Endothelial cell of umbilical vein (primary cell): ENCODE data around the gene HDAC3. TPM values are rescaled to one million over a fixed set of nuclear protein-coding genes. Genes with fewer than 3 reads are reported as not detected.

ENCODE experiments used
- BruUV-seq: library from RNA; stranded (reverse); fragments of 400-500 nt; replicated peaks from 2 replicates; lab custom pipeline; 2021; lab: Mats Ljungman, UMichigan
- CTCF ChIA-PET: fragments of 300-600, 350-600 bp; sonication (Branson Sonifier 250); formaldehyde crosslinking; loops from one replicate; lab custom pipeline; 2021; ENCODE audit warnings: antibody characterized with exemption, inconsistent platforms; lab: Charles Lee
- POLR2A ChIA-PET: fragments of 300-600, 350-600 bp; sonication (Branson Sonifier 250); formaldehyde crosslinking; loops from one replicate; lab custom pipeline; 2021; ENCODE audit warnings: antibody characterized with exemption, inconsistent platforms; lab: Charles Lee
- DNase-seq: peaks from one replicate; pipeline ENCODE4 v3.0.0-alpha.2; 2011; ENCODE audit warnings: low read depth, low spot score
- FAIRE-seq: peaks from 2 replicates; lab custom pipeline; 2011; peaks lifted over from hg19 to GRCh38; lab: Jason Lieb, UNC
- H2AFZ ChIP-seq: 2 replicates; pipeline ENCODE4 v1.6.0; 2012; ENCODE audit warnings: low read depth, low read length, control low read depth, inconsistent platforms
- H3K27ac ChIP-seq: 2 replicates; pipeline ENCODE4 v1.5.1; 2011; ENCODE audit warnings: low read depth, mild to moderate bottlenecking, control low read depth, low read length, moderate library complexity; ENCODE audit not compliant: insufficient read depth
- H3K27me3 ChIP-seq, 2 experiments: 2 replicates each; pipeline versions ENCODE4 v1.6.0 to v1.6.1; 2011; ENCODE audit warnings: low read length in 2 of 2, mixed read lengths in 1 of 2; ENCODE audit not compliant: control insufficient read depth in 2 of 2, insufficient read depth in 2 of 2
- H3K36me3 ChIP-seq, 2 experiments: 2 replicates in 1 of 2; 3 replicates in 1 of 2; pipeline ENCODE4 v1.5.1; 2011; ENCODE audit warnings: low read length in 2 of 2, mild to moderate bottlenecking in 1 of 2, moderate library complexity in 1 of 2; ENCODE audit not compliant: control insufficient read depth in 2 of 2, insufficient read depth in 2 of 2; ENCODE audit errors: extremely low read depth in 1 of 2
- H3K4me1 ChIP-seq: 3 replicates; pipeline ENCODE4 v1.5.1; 2011; ENCODE audit warnings: mild to moderate bottlenecking, low read length; ENCODE audit not compliant: control insufficient read depth, insufficient read depth; ENCODE audit errors: extremely low read depth
- H3K4me2 ChIP-seq: 2 replicates; pipeline ENCODE4 v1.6.1; 2011; ENCODE audit warnings: low read length, control low read depth, mixed read lengths; ENCODE audit not compliant: insufficient read depth
- H3K4me3 ChIP-seq, 3 experiments: fragments of 200-600 bp in 1 of 3; sonication (generic), shearing (Covaris generic) in 1 of 3; replicated peaks in 1 of 3; 2 replicates each; pipeline ENCODE4 v1.5.1; 2011 to 2016; ENCODE audit warnings: control low read depth in 3 of 3, low read length in 3 of 3, mild to moderate bottlenecking in 2 of 3, inconsistent platforms in 1 of 3, low read depth in 1 of 3, moderate library complexity in 1 of 3; ENCODE audit not compliant: insufficient read depth in 1 of 3
- H3K79me2 ChIP-seq: 2 replicates; pipeline ENCODE4 v1.6.0; 2012; ENCODE audit warnings: low read length, inconsistent platforms; ENCODE audit not compliant: control insufficient read depth, insufficient read depth
- H3K9ac ChIP-seq: replicated peaks from 2 replicates; pipeline ENCODE3; 2011; ENCODE audit warnings: low read length, control low read depth; ENCODE audit not compliant: insufficient read depth; ENCODE audit errors: extremely low read depth
- H3K9me1 ChIP-seq: replicated peaks from 3 replicates; pipeline ENCODE4 v1.6.0; 2011; ENCODE audit warnings: mild to moderate bottlenecking, low read length; ENCODE audit not compliant: control insufficient read depth, insufficient read depth; ENCODE audit errors: extremely low read depth
- H3K9me3 ChIP-seq: replicated peaks from 2 replicates; pipeline ENCODE4 v1.5.1; 2012; ENCODE audit warnings: low read length, inconsistent platforms; ENCODE audit not compliant: control insufficient read depth, insufficient read depth
- H4K20me1 ChIP-seq: replicated peaks from 2 replicates; pipeline ENCODE3; 2011; ENCODE audit warnings: mild to moderate bottlenecking, low read length; ENCODE audit not compliant: control insufficient read depth, insufficient read depth; ENCODE audit errors: extremely low read depth
- EZH2 ChIP-seq: IDR thresholded peaks from 2 replicates; pipeline ENCODE4 v1.6.1; 2012; ENCODE audit warnings: borderline replicate concordance, low read depth, mild to moderate bottlenecking, moderate library complexity, low read length, inconsistent platforms; ENCODE audit not compliant: severe bottlenecking
- FOS ChIP-seq: IDR thresholded peaks from 2 replicates; pipeline ENCODE4 v1.6.1; 2011; ENCODE audit warnings: mild to moderate bottlenecking, low read length, moderate library complexity, borderline replicate concordance; ENCODE audit not compliant: insufficient read depth
- GATA2 ChIP-seq: IDR thresholded peaks from 2 replicates; pipeline ENCODE4 v1.7.0; 2011; ENCODE audit warnings: low read depth, mild to moderate bottlenecking, moderate library complexity, mixed read lengths, low read length; ENCODE audit not compliant: insufficient read length, insufficient read depth
- JUN ChIP-seq: IDR thresholded peaks from 2 replicates; pipeline ENCODE4 v1.6.1; 2011; ENCODE audit warnings: borderline replicate concordance, low read depth; ENCODE audit not compliant: insufficient read length, insufficient read depth
- MYC ChIP-seq: IDR thresholded peaks from one replicate; pipeline ENCODE4 v1.6.1; 2011; ENCODE audit warnings: mild to moderate bottlenecking, low read depth, low read length
- POLR2A ChIP-seq: IDR thresholded peaks from 2 replicates; pipeline ENCODE4 v1.6.1; 2012; ENCODE audit warnings: low read depth, mild to moderate bottlenecking, control low read depth, low read length
- POLR2AphosphoS5 ChIP-seq: IDR thresholded peaks from 2 replicates; pipeline ENCODE4 v1.6.1; 2012; ENCODE audit warnings: low read depth, mild to moderate bottlenecking, control low read depth, low read length, moderate library complexity; ENCODE audit not compliant: insufficient read depth
- dilution Hi-C: fragments of 300-500 bp; cut with MboI; formaldehyde crosslinking; loops from one replicate; pipeline ENCODE4 v1.15.0; 2019; ENCODE audit warnings: low sequenced_read_pairs; ENCODE audit not compliant: extremely low pct_ligation_motif_present
- intact Hi-C: fragments of 100-400 bp; cut with micrococcal nuclease; formaldehyde crosslinking; loops from one replicate; pipeline ENCODE4 v1.10.0; 2022
- polyA plus RNA-seq, 4 experiments: library from polyadenylated mRNA; depleted of rRNA in 3 of 4; stranded (reverse) in 3 of 4; unstranded in 1 of 4; fragments of >200 nt; gene quantifications; 2 replicates each; pipeline versions ENCODE4 v1.2.1 to v1.2.3, GENCODE V29; 2011 to 2012; ENCODE audit warnings: missing spikeins in 1 of 4
- total RNA-seq: library from RNA; stranded (reverse); gene quantifications from 2 replicates; pipeline ENCODE4 v1.2.3, GENCODE V29; 2021
- TF ChIP-seq, protein P1 (sequence below), 2 donors: IDR thresholded peaks; 1 replicate in 1 of 2; 2 replicates in 1 of 2; pipeline ENCODE4 v1.5.1; 2011; ENCODE audit warnings: low read length in 2 of 2, mild to moderate bottlenecking in 2 of 2, moderate library complexity in 2 of 2, control low read depth in 1 of 2, inconsistent platforms in 1 of 2, low read depth in 1 of 2; ENCODE audit not compliant: insufficient read depth in 1 of 2; ENCODE audit errors: extremely low read depth in 1 of 2
- TF ChIP-seq, protein P2 (sequence below): IDR thresholded peaks from 2 replicates; pipeline ENCODE4 v1.6.1; 2011; ENCODE audit not compliant: insufficient read depth, insufficient read length

The HDAC3 gene
- total and polyA plus RNA-seq, 2 donors (not counting 3 experiments of a cell fraction or from before 2014, with no cell fraction given): 58.5 to 75.5 TPM

DNA sequence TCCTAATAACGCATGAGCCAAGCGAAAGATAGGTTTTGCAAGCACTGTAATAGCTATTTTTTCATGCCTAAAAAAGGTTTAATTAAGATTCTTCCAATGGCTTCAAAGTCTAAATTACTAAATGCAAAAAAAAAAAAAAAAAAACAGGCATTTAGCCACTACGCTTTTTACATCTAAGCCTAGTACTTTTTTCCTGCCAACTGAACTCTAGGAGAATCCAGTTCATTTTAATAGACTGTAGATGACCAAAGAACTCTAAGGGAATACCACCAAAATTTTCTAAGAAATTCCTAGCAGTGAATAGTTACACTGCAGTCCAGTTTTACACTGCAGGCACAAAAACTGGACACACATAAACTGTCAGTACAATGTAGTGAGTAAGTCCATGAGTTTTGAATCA, 27.6 kb downstream of the HDAC3 start:
- ChIA-PET CTCF (interaction anchor here (0.7 to 9.0 kb wide), 3 partner anchors 10 to 186 kb away, joined by 4 to 114 read pairs (median 78); partner anchors contain the start of gene DIAPH1), POLR2A (interaction anchor here (0.7 kb wide), 1 partner anchor 33 kb away, joined by 5 read pairs; no protein-coding TSS in a partner anchor)
- Histone ChIP-seq H3K36me3 (no peaks in the 10 kb centered on the region), H3K4me3 (no peak overlapping the region), H2AFZ (no peak overlapping the region), H3K79me2 (peaks cover 63% of the 10 kb centered on the region), H3K9me1 (no peaks in the 10 kb centered on the region), H3K4me2 (no peak overlapping the region), H3K27ac (no peak overlapping the region), H3K27me3 (no peaks in the 10 kb centered on the region), H3K4me1 (peaks cover 25% of the 10 kb centered on the region), H3K9me3 (no peaks in the 10 kb centered on the region), H3K9ac (no peak overlapping the region), H4K20me1 (no peaks in the 10 kb centered on the region)
- intact Hi-C loops (no loop called here), dilution Hi-C loops (no loop called here)
- TF ChIP-seq MYC (no peak), GATA2 (no peak), POLR2AphosphoS5 (no peak), POLR2A (no peak), FOS (no peak), EZH2 (no peak), JUN (no peak)
- TF ChIP-seq, protein P1, sequence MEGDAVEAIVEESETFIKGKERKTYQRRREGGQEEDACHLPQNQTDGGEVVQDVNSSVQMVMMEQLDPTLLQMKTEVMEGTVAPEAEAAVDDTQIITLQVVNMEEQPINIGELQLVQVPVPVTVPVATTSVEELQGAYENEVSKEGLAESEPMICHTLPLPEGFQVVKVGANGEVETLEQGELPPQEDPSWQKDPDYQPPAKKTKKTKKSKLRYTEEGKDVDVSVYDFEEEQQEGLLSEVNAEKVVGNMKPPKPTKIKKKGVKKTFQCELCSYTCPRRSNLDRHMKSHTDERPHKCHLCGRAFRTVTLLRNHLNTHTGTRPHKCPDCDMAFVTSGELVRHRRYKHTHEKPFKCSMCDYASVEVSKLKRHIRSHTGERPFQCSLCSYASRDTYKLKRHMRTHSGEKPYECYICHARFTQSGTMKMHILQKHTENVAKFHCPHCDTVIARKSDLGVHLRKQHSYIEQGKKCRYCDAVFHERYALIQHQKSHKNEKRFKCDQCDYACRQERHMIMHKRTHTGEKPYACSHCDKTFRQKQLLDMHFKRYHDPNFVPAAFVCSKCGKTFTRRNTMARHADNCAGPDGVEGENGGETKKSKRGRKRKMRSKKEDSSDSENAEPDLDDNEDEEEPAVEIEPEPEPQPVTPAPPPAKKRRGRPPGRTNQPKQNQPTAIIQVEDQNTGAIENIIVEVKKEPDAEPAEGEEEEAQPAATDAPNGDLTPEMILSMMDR (IDR thresholded peaks at IDR 0.05; ENCODE audit: extremely low read depth in 1 of 2, insufficient read depth in 1 of 2, low read depth in 1 of 2, low read length in 2 of 2): no peak
- TF ChIP-seq, protein P2, sequence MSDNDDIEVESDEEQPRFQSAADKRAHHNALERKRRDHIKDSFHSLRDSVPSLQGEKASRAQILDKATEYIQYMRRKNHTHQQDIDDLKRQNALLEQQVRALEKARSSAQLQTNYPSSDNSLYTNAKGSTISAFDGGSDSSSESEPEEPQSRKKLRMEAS: no peak
- BruUV-seq: no TSS peak
- FAIRE-seq: no peak
- no peak for DNase-seq
